BLaER1 (cell line): Measurements from ENCODE around the gene CRY1.
A peak's percentile ranks its signal among the peaks of the same experiment; 100 is the strongest.
"Not testable (repeated sequence)": the region's sequence is repeated elsewhere in the genome, so short reads cannot be mapped to it uniquely, and the experiment has no call there.

ENCODE experiments used
- H3K27ac ChIP-seq: shearing (Covaris generic); formaldehyde crosslinking; 2 replicates; pipeline ENCODE4 v1.8.1; 2022
- H3K27me3 ChIP-seq: shearing (Covaris generic); formaldehyde crosslinking; 2 replicates; pipeline ENCODE4 v1.8.1; 2022
- H3K36me3 ChIP-seq: shearing (Covaris generic); formaldehyde crosslinking; 2 replicates; pipeline ENCODE4 v1.8.1; 2022
- H3K4me1 ChIP-seq: shearing (Covaris generic); formaldehyde crosslinking; 2 replicates; pipeline ENCODE4 v1.8.1; 2022
- H3K4me2 ChIP-seq: shearing (Covaris generic); formaldehyde crosslinking; 2 replicates; pipeline ENCODE4 v1.8.1; 2022
- H3K4me3 ChIP-seq: shearing (Covaris generic); formaldehyde crosslinking; 2 replicates; pipeline ENCODE4 v1.8.1; 2022
- H3K9ac ChIP-seq: shearing (Covaris generic); formaldehyde crosslinking; 2 replicates; pipeline ENCODE4 v1.8.1; 2022
- H3K9me3 ChIP-seq: shearing (Covaris generic); formaldehyde crosslinking; 2 replicates; pipeline ENCODE4 v1.8.1; 2022
- H4K20me1 ChIP-seq: shearing (Covaris generic); formaldehyde crosslinking; 2 replicates; pipeline ENCODE4 v1.8.1; 2022
- Cebpa-rat ChIP-seq: shearing (Covaris generic); IDR thresholded peaks from 2 replicates; pipeline ENCODE4 v1.8.1; 2022

CRY1 gene

GRCh38 chr12:107035733-107036132 is 57.6 kb downstream of the CRY1 start:
- no peak for TF ChIP-seq Cebpa-rat
- Histone ChIP-seq H3K36me3 (no peaks in the 10 kb centered on the region), H3K4me2 (no peak overlapping the region)

DNA sequence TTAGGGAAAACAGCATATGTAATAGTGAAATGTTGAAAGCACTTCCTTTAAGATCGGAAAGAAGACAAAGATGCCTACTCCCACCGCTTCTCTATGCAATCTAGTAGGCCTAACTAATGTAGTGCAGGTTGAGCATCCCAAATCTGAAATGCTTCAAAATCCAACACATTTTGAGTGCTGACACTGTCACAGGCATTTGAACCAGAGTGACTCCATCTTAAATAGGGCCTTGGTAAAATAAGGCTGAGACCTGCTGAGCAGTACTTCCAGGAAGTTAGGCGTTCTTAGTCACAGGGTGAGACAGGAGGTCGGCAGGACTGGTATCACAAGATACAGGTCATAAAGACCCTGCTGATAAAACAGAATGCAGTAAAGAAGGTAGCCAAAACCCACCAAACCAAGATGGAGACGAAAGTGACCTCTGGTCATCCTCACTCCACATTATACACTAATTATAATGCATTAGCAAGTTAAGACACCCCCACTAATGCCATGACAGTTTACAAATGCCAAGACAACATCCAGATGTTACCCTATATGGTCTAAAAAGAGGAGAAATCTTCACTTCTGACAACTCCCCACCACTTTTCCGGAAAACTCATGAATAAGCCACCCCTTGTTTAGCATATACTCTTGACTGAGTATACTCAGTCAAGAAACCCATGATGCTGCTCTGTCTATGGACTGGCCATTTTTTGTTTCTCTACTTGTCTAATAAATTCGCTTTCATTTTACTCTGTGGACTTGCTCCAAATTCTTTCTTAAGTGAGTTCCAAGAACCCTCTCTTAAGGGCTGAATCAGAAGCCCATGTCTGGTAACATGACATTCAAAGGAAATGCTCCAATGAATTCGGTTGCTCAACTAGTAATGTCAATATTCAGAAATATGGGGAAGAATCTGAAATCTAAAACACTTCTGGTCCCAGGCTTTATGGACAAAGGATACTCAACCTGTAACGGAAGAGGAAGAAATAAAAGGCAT is 59.3 kb downstream of the CRY1 start:
- no peaks in the 10 kb centered on the region for H3K27me3 ChIP-seq
- no peak overlapping the region for H3K27ac ChIP-seq
- peaks cover 31% of the 10 kb centered on the region for H3K4me1 ChIP-seq
- no peak overlapping the region for H3K9ac ChIP-seq
- 0 out of 2 replicates have a peak, but pooled peaks cover 2% of the 10 kb centered on the region for H3K9me3 ChIP-seq
- no peak overlapping the region for H3K4me3 ChIP-seq
- H3K4me2 ChIP-seq, result no peak overlapping the region
- H3K36me3 ChIP-seq, result no peaks in the 10 kb centered on the region
- TF ChIP-seq Cebpa-rat, result no peak
- H4K20me1 ChIP-seq, result no peaks in the 10 kb centered on the region

More at GRCh38 chr12:107035733-107036132, 57.6 kb downstream of the CRY1 start:
- no peak overlapping the region for H3K9ac ChIP-seq
- H3K27me3 ChIP-seq, result no peaks in the 10 kb centered on the region
- no peaks in the 10 kb centered on the region for H4K20me1 ChIP-seq
- H3K4me1 ChIP-seq, result peaks cover 20% of the 10 kb centered on the region
- 0 out of 2 replicates have a peak, but pooled peaks cover 2% of the 10 kb centered on the region for H3K9me3 ChIP-seq
- H3K27ac ChIP-seq, result no peak overlapping the region
- no peak overlapping the region for H3K4me3 ChIP-seq

DNA sequence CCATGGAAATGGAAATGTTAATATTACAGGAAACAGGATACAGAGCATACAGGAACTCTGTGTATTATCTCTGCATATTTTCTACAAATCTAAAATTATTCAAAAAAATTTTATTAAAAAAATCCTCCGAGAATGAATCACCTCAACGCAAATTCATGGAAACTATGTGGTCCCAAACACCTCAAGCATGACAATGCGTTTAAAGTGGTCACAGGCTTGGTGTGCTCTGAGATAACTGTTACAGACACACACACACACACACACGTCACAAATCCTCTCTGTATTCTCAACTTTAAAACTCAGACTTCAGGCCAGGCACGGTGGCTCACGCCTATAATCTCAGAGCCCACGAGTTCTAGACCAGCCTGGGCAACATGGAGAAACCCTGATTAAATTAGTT is 61.1 kb downstream of the CRY1 start:
- TF ChIP-seq Cebpa-rat, result no peak

GRCh38 chr12:107031061-107031460 is 62.3 kb downstream of the CRY1 start:
- no peak for TF ChIP-seq Cebpa-rat
- H3K4me2 ChIP-seq, result peak overlapping the region; percentile 57
- H3K4me3 ChIP-seq, result no peak overlapping the region
- H3K27me3 ChIP-seq, result no peaks in the 10 kb centered on the region
- H3K27ac ChIP-seq, result no peak overlapping the region
- peaks cover 61% of the 10 kb centered on the region for H3K4me1 ChIP-seq
- H3K9ac ChIP-seq, result no peak overlapping the region
- 0 out of 2 replicates have a peak, but pooled peaks cover 2% of the 10 kb centered on the region for H3K9me3 ChIP-seq
- no peaks in the 10 kb centered on the region for H4K20me1 ChIP-seq
- H3K36me3 ChIP-seq, result no peaks in the 10 kb centered on the region

More for the DNA sequence above, 61.1 kb downstream of the CRY1 start:
- Histone ChIP-seq H3K4me3 (no peak overlapping the region), H3K36me3 (no peaks in the 10 kb centered on the region), H3K9me3 (0 out of 2 replicates have a peak, but pooled peaks cover 2% of the 10 kb centered on the region), H3K27me3 (no peaks in the 10 kb centered on the region), H3K4me1 (peaks cover 49% of the 10 kb centered on the region), H3K27ac (no peak overlapping the region; the same call in 1 of the 2 replicates), H4K20me1 (no peaks in the 10 kb centered on the region), H3K9ac (no peak overlapping the region), H3K4me2 (peak overlapping the region; percentile 57)

DNA sequence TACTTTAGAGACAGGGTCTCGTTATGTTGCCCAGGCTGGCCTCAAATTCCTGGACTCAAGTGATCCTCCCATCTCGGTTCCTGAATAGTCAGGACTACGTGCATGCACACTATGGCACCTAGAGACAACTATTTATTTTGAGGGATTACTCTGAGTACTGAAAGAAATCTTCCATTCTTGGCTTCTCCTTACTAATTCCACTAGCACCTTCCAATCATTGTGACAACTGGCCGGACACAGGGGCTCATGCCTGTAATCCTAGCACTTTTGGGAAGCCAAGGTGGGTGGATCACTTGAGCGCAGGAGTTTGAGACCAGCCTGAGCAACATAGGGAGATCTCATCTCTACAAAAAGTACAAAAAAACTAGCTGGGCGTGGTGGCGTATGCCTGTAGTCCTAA is 64.3 kb downstream of the CRY1 start:
- Histone ChIP-seq H3K27me3 (no peaks in the 10 kb centered on the region), H3K27ac (0 out of 2 replicates have a peak overlapping the region, but pooled peaks have one; percentile 37), H3K9me3 (no peaks in the 10 kb centered on the region), H3K9ac (no peak overlapping the region), H3K4me1 (peaks cover 62% of the 10 kb centered on the region), H4K20me1 (no peaks in the 10 kb centered on the region), H3K36me3 (no peaks in the 10 kb centered on the region), H3K4me2 (no peak overlapping the region), H3K4me3 (no peak overlapping the region)
- TF ChIP-seq Cebpa-rat, result no peak

GRCh38 chr12:107027636-107028053 is 65.7 kb downstream of the CRY1 start:
- peak overlapping the region; percentile 78 for H3K4me2 ChIP-seq
- H3K4me1 ChIP-seq, result peaks cover 61% of the 10 kb centered on the region
- peak overlapping the region; percentile 76 for H3K27ac ChIP-seq
- no peaks in the 10 kb centered on the region for H3K36me3 ChIP-seq
- H3K9me3 ChIP-seq, result no peaks in the 10 kb centered on the region
- H3K9ac ChIP-seq, result 0 out of 2 replicates have a peak overlapping the region, but pooled peaks have one; percentile 35
- TF ChIP-seq Cebpa-rat, result no peak
- H3K27me3 ChIP-seq, result no peaks in the 10 kb centered on the region
- H4K20me1 ChIP-seq, result no peaks in the 10 kb centered on the region
- H3K4me3 ChIP-seq, result peak overlapping the region; percentile 43; the same call in 1 of the 2 replicates

DNA sequence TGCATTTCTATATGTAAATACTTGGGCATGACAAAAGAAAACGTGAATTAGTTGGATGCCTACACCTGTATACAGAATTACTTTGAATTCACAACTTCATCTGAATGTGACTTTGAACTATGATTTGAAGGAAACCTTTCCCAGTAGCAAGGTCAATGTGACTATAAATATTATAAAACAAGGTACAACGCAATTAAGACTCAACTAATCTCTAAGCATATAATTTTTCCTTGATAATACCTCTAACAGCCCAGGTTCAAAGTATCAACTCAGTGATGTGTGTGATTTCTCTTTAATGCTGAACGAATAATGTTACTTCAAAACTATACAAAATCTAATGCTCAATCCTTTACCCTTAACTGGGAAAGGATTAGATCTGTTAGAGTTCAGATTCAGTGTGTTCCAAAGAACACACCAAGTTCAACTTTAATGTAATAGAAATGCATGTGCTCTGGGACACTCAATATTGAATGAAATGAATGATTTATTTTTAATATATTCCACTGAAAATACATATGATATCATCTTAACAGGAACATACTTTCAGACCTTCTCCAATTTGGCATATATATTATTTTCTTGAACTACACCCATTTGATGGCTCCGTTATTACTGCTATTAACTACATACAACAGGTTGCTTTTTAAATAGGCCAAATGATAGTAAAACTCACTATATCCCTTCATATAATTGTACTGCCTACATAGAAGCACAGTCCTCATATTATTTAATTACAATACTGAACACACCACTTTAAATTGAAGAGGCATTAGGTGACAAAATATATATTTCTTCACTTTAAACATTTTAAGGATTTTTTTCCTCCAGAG is 66.3 kb downstream of the CRY1 start:
- Histone ChIP-seq H3K27me3 (no peaks in the 10 kb centered on the region), H3K4me1 (peaks cover 54% of the 10 kb centered on the region), H3K36me3 (no peaks in the 10 kb centered on the region), H4K20me1 (no peaks in the 10 kb centered on the region), H3K9me3 (no peaks in the 10 kb centered on the region), H3K9ac (no peak overlapping the region), H3K4me3 (peak overlapping the region; percentile 43; the same call in 1 of the 2 replicates), H3K4me2 (peak overlapping the region; percentile 78), H3K27ac (peak overlapping the region; percentile 76)
- no peak for TF ChIP-seq Cebpa-rat

- H4K20me1 ChIP-seq, H3K9me3 ChIP-seq, H3K9ac ChIP-seq, H3K36me3 ChIP-seq, H3K27ac ChIP-seq, H3K4me3 ChIP-seq, H3K27me3 ChIP-seq: not testable (repeated sequence)
- Histone ChIP-seq H3K4me1 (peaks cover 48% of the 10 kb centered on the region), H3K4me2 (peak overlapping the region; percentile 78; the same call in 1 of the 2 replicates)
These were observed 67.0 kb downstream of the CRY1 start for GRCh38 chr12:107026356-107026755.

DNA sequence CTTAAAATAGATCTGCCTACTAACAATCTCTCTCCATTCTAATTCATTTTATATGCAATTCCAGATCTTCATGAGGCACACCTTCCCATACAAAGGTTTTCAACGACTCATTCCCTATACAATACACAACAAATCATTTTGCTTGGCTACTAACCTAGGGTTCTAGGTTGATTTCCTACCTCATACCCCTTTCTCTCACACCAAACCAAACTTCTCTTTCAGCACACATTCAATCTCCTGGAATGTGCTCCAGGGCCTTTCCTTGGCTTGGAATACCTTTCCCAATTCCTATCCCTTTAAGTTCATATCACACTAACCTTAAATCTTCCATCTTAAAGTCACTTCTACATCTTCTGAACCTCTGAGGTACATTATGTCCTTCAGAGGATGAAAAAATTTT is 67.7 kb downstream of the CRY1 start:
- Histone ChIP-seq H3K4me3 (no peak overlapping the region), H3K9me3 (peaks cover 7% of the 10 kb centered on the region; the same call in 1 of the 2 replicates), H3K4me2 (no peak overlapping the region), H3K27ac (no peak overlapping the region), H3K27me3 (no peaks in the 10 kb centered on the region), H3K9ac (no peak overlapping the region), H3K4me1 (peaks cover 41% of the 10 kb centered on the region), H3K36me3 (peaks cover 8% of the 10 kb centered on the region; the same call in 1 of the 2 replicates), H4K20me1 (no peaks in the 10 kb centered on the region)
- TF ChIP-seq Cebpa-rat, result no peak
